Loucy (cell line): ENCODE measurements around the gene MBP.

Source experiments
- CTCF ChIP-seq: fragments of 200-600 bp; sonication (generic); conservative IDR thresholded peaks from 2 replicates; pipeline ENCODE4 v1.5.1; 2014; ENCODE audit warnings: mild to moderate bottlenecking, antibody characterized with exemption, low read length
- EZH2phosphoT487 ChIP-seq: fragments of 200-600 bp; IDR thresholded peaks from 2 replicates; pipeline ENCODE4 v1.6.1; 2018; ENCODE audit warnings: antibody characterized with exemption, mild to moderate bottlenecking, moderate library complexity, borderline replicate concordance

GRCh38 chr18:77077941-77078689 is 54.5 kb downstream of the MBP start:
- TF ChIP-seq CTCF = no peak
- no peak for TF ChIP-seq EZH2phosphoT487
